Raji (cell line): ENCODE measurements around the gene CPEB3.

Experiments
- POLR2A ChIP-seq: IDR thresholded peaks from 2 replicates; pipeline ENCODE4 v1.6.1; 2011; ENCODE audit warnings: low read depth, low read length, control low read depth; ENCODE audit not compliant: insufficient read depth

Gene CPEB3

GRCh38 chr10:92284112-92284704 is 6.7 kb downstream of the CPEB3 start:
- no peak for TF ChIP-seq POLR2A

- no peak for TF ChIP-seq POLR2A
Observed at GRCh38 chr10:92278996-92279696, 11.7 kb downstream of the CPEB3 start.

GRCh38 chr10:92274071-92274470 is 16.8 kb downstream of the CPEB3 start:
- TF ChIP-seq POLR2A: no peak

- TF ChIP-seq POLR2A: no peak
Observed at GRCh38 chr10:92268748-92269147, 22.1 kb downstream of the CPEB3 start.

- no peak for TF ChIP-seq POLR2A
Observed at GRCh38 chr10:92267343-92267742, 23.5 kb downstream of the CPEB3 start.

- TF ChIP-seq POLR2A: no peak
Observed at GRCh38 chr10:92265687-92266258, 25.1 kb downstream of the CPEB3 start.

GRCh38 chr10:92264249-92264648 is 26.6 kb downstream of the CPEB3 start:
- no peak for TF ChIP-seq POLR2A

- no peak for TF ChIP-seq POLR2A
Observed at GRCh38 chr10:92263396-92263795, 27.5 kb downstream of the CPEB3 start.

- no peak for TF ChIP-seq POLR2A
Observed at GRCh38 chr10:92248566-92248965, 42.3 kb downstream of the CPEB3 start.

- no peak for TF ChIP-seq POLR2A
Observed at GRCh38 chr10:92244796-92245195, 46.1 kb downstream of the CPEB3 start.

- TF ChIP-seq POLR2A: no peak
Observed at GRCh38 chr10:92242910-92243671, 47.8 kb downstream of the CPEB3 start.

- no peak for TF ChIP-seq POLR2A
Observed at GRCh38 chr10:92242380-92242779, 48.5 kb downstream of the CPEB3 start.

GRCh38 chr10:92241501-92241900 is 49.4 kb downstream of the CPEB3 start:
- TF ChIP-seq POLR2A: no peak

GRCh38 chr10:92241158-92241500 is 49.7 kb downstream of the CPEB3 start:
- TF ChIP-seq POLR2A: no peak

- TF ChIP-seq POLR2A: peak; percentile 50; the same call in 1 of the 2 replicates
Observed at GRCh38 chr10:92240289-92241157, 50.4 kb downstream of the CPEB3 start.
